ENCODE data around the gene FRMD4B.

- TF ChIP-seq CTCF (IDR thresholded peaks at IDR 0.05 in 2 of 3, conservative IDR thresholded peaks at IDR 0.05 in 1 of 3; ENCODE audit: control insufficient read depth in 2 of 3, extremely low read depth in 1 of 3, insufficient read depth in 1 of 3, low read depth in 3 of 3, low read length in 3 of 3) = no peak
- TF ChIP-seq POLR2AphosphoS5 (IDR thresholded peaks at IDR 0.05; ENCODE audit: low read length) = no peak
- TF ChIP-seq NRF1 (conservative IDR thresholded peaks at IDR 0.05; ENCODE audit: low read depth, low read length) = no peak
- TF ChIP-seq CBFB (IDR thresholded peaks at IDR 0.05; ENCODE audit: low read depth) = no peak
- TF ChIP-seq POLR2A (IDR thresholded peaks at IDR 0.05; ENCODE audit: low read depth, low read length) = no peak
- TF ChIP-seq BCL3 (IDR thresholded peaks at IDR 0.05; ENCODE audit: borderline replicate concordance, insufficient read depth, low read depth, low read length, poor library complexity, severe bottlenecking) = no peak
- TF ChIP-seq, protein P1, sequence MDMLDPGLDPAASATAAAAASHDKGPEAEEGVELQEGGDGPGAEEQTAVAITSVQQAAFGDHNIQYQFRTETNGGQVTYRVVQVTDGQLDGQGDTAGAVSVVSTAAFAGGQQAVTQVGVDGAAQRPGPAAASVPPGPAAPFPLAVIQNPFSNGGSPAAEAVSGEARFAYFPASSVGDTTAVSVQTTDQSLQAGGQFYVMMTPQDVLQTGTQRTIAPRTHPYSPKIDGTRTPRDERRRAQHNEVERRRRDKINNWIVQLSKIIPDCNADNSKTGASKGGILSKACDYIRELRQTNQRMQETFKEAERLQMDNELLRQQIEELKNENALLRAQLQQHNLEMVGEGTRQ (IDR thresholded peaks at IDR 0.05; ENCODE audit: borderline replicate concordance, low read depth, low read length) = no peak
- no peak for TF ChIP-seq ZNF274 (IDR thresholded peaks at IDR 0.05; ENCODE audit: insufficient read depth, insufficient read length)
- no peak for TF ChIP-seq JUND (IDR thresholded peaks at IDR 0.05; ENCODE audit: low read depth, low read length)
- no peak for TF ChIP-seq ELK1 (IDR thresholded peaks at IDR 0.05; ENCODE audit: low read depth, low read length)
- no peak for TF ChIP-seq RFX5 (IDR thresholded peaks at IDR 0.05; ENCODE audit: low read depth, low read length)
- no peak for TF ChIP-seq CEBPB (IDR thresholded peaks at IDR 0.05; ENCODE audit: borderline replicate concordance in 1 of 2, low read depth in 2 of 2, low read length in 2 of 2)
Observed at GRCh38 chr3:69212411-69213160, 173.3 kb downstream of the FRMD4B start.
